Calu3 (cell line): ENCODE data around the gene ATPAF1. TPM values are rescaled to one million over a fixed set of nuclear protein-coding genes. Genes with fewer than 3 reads are reported as not detected.
"Not testable (repeated sequence)": the region's sequence is repeated elsewhere in the genome, so short reads cannot be mapped to it uniquely, and the experiment has no call there.

Source experiments
- BruUV-seq: library from RNA; stranded (reverse); fragments of 400-500 nt; replicated peaks from 2 replicates; lab custom pipeline; 2021; lab: Mats Ljungman, UMichigan
- CTCF ChIA-PET: fragments of 300-600 bp; sonication (Branson Sonifier 250); formaldehyde crosslinking; loops from one replicate; lab custom pipeline; 2022; ENCODE audit warnings: antibody characterized with exemption; lab: Charles Lee
- DNase-seq: peaks from one replicate; pipeline ENCODE4 v3.0.0; 2022
- H3K27ac Mint-ChIP-seq: one replicate; pipeline ENCODE4 v1.8.0; 2022; ENCODE audit warnings: mixed read lengths; ENCODE audit not compliant: unreplicated experiment
- H3K27me3 Mint-ChIP-seq: one replicate; pipeline ENCODE4 v1.8.0; 2022; ENCODE audit warnings: mixed read lengths; ENCODE audit not compliant: unreplicated experiment
- H3K36me3 Mint-ChIP-seq: one replicate; pipeline ENCODE4 v1.8.0; 2022; ENCODE audit warnings: mild to moderate bottlenecking, moderate library complexity, mixed read lengths; ENCODE audit not compliant: insufficient read depth, unreplicated experiment
- H3K4me1 Mint-ChIP-seq: one replicate; pipeline ENCODE4 v1.8.0; 2022; ENCODE audit warnings: mild to moderate bottlenecking, low read depth, mixed read lengths; ENCODE audit not compliant: unreplicated experiment
- H3K4me3 Mint-ChIP-seq: one replicate; pipeline ENCODE4 v1.8.0; 2022; ENCODE audit warnings: mild to moderate bottlenecking, low read depth, moderate library complexity, mixed read lengths; ENCODE audit not compliant: unreplicated experiment
- H3K9me3 Mint-ChIP-seq: one replicate; pipeline ENCODE4 v1.8.0; 2022; ENCODE audit warnings: low read depth, mixed read lengths; ENCODE audit not compliant: unreplicated experiment
- intact Hi-C: fragments of 100-400 bp; cut with micrococcal nuclease; formaldehyde crosslinking; loops from one replicate; pipeline ENCODE4 v1.10.0; 2022; ENCODE audit not compliant: unreplicated experiment
- total RNA-seq: library from RNA; stranded (reverse); gene quantifications from 2 replicates; pipeline ENCODE4 v1.2.3, GENCODE V29; 2022
- TF ChIP-seq, protein P1 (sequence below): fragments of 200-600 bp; IDR thresholded peaks from one replicate; pipeline ENCODE4 v1.8.0; 2022; ENCODE audit warnings: antibody characterized with exemption; ENCODE audit not compliant: unreplicated experiment

Gene ATPAF1
- total RNA-seq, 1 experiment from 2014 or later = 34.5 TPM

DNA sequence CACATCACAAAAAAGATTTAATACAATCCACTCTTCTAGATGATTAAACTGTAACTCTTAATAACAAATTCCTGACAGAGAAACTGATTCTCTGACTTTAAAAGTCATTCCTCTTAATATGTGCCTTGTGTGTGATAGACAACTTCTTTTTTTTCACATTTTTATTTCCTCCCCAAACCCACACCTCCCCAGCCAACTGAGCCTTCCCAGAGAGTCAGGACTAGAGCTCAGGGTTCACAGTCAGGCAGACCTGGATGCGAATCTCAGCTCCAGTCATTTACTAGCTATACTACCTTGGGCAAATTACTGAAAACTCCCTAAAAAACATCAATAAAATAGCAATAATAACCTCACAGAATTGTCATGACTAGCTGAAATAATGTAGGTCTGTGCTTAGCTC lies 14.2 kb downstream of the ATPAF1 start:
- Mint-ChIP-seq H3K4me1 (no peaks in the 10 kb centered on the region), H3K9me3 (peaks cover 7% of the 10 kb centered on the region), H3K27ac (no peak overlapping the region), H3K27me3 (no peaks in the 10 kb centered on the region), H3K4me3 (no peak overlapping the region), H3K36me3 (no peaks in the 10 kb centered on the region)
- no peak for DNase-seq
- BruUV-seq = no TSS peak
- intact Hi-C loops = no loop called here
- CTCF ChIA-PET = no interaction called here
- TF ChIP-seq, protein P1, sequence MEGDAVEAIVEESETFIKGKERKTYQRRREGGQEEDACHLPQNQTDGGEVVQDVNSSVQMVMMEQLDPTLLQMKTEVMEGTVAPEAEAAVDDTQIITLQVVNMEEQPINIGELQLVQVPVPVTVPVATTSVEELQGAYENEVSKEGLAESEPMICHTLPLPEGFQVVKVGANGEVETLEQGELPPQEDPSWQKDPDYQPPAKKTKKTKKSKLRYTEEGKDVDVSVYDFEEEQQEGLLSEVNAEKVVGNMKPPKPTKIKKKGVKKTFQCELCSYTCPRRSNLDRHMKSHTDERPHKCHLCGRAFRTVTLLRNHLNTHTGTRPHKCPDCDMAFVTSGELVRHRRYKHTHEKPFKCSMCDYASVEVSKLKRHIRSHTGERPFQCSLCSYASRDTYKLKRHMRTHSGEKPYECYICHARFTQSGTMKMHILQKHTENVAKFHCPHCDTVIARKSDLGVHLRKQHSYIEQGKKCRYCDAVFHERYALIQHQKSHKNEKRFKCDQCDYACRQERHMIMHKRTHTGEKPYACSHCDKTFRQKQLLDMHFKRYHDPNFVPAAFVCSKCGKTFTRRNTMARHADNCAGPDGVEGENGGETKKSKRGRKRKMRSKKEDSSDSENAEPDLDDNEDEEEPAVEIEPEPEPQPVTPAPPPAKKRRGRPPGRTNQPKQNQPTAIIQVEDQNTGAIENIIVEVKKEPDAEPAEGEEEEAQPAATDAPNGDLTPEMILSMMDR = no peak

DNA sequence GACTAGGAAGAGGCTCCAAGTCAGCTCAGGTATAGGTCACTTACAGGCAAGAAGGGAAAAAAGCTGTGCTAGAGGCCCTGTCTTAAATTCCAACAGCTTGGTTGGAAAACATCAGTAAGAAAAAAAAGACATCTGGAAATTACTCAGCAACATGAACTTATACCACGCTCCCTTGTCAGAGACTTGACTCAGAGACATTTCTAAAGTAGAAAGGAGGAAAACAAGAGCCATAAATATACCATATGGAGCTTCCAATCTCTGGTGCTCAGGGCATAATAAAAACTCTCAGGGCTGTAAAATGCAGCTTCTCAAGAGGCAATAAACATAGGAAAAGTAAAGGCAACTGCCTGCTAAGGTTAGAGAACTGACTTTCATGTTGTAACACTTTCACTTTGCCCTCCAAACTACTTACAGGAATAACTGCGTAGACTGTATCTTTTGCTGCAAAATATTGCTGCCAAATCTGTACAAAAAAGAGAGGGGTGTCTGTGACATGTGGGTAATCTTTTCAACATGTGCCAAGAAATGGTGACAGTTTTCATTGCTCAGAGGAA lies 14.7 kb downstream of the ATPAF1 start:
- no TSS peak for BruUV-seq
- CTCF ChIA-PET = no interaction called here
- no peaks in the 10 kb centered on the region for H3K27me3 Mint-ChIP-seq
- H3K27ac Mint-ChIP-seq = no peak overlapping the region
- DNase-seq = no peak
- H3K36me3 Mint-ChIP-seq = no peaks in the 10 kb centered on the region
- TF ChIP-seq, protein P1 = no peak
- H3K4me1 Mint-ChIP-seq = no peaks in the 10 kb centered on the region
- intact Hi-C loops = no loop called here
- peaks cover 7% of the 10 kb centered on the region for H3K9me3 Mint-ChIP-seq
- no peak overlapping the region for H3K4me3 Mint-ChIP-seq

DNA sequence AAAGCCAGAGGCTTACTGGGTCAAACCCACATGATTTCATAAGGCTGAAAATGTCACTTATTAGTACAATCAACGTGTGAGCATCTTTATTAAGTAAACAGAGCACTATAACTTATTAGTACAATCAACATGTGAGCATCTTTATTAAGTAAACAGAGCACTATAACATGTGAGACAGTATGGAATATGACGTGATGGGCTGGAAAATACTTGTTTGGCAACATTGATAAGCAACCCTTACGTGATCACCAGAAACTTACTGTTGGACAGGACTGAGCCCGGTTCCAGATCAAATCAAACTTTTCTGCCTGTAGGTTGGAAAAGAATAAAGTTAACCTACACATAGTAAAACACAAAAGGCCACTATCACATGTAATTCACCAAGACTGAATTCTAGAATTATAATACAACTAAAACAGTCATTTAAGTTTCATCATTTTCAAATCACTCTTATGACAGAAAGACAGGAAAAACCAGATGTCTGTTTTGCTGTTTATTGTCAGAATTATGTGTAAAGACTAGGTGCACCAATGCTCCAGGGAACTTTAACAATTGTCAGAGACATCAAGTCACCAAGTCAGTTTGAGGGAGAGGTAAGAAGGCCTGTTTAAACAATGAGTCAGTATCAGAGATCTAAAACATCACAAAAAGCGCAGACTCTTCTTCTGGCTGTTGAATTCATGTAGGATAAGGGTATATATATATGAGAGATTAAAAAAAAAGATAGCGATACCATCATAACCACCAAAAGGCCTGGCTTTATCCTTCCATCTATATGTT lies 15.7 kb downstream of the ATPAF1 start:
- H3K36me3 Mint-ChIP-seq = no peaks in the 10 kb centered on the region
- CTCF ChIA-PET = interaction anchor here (0.5 kb wide), 1 partner anchor 36 kb away, joined by 5 read pairs; the partner anchor contains the start of gene MOB3C
- no TSS peak for BruUV-seq

DNA sequence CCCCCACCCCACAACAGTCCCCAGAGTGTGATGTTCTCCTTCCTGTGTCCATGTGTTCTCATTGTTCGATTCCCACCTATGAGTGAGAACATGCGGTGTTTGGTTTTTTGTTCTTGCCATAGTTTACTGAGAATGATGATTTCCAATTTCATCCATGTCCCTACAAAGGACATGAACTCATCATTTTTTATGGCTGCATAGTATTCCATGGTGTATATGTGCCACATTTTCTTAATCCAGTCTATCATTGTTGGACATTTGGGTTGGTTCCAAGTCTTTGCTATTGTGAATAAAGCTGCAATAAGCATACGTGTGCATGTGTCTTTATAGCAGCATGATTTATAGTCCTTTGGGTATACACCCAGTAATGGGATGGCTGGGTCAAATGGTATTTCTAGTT lies 17.0 kb downstream of the ATPAF1 start:
- CTCF ChIA-PET, BruUV-seq, H3K4me3 Mint-ChIP-seq, H3K9me3 Mint-ChIP-seq, H3K4me1 Mint-ChIP-seq, H3K27me3 Mint-ChIP-seq, intact Hi-C loops, DNase-seq, H3K27ac Mint-ChIP-seq, H3K36me3 Mint-ChIP-seq: not testable (repeated sequence)

More for the DNA sequence above, 15.7 kb downstream of the ATPAF1 start:
- no peaks in the 10 kb centered on the region for H3K4me1 Mint-ChIP-seq
- no peak overlapping the region for H3K27ac Mint-ChIP-seq
- intact Hi-C loops = no loop called here
- H3K27me3 Mint-ChIP-seq = no peaks in the 10 kb centered on the region
- TF ChIP-seq, protein P1 = no peak
- no peak for DNase-seq
- no peak overlapping the region for H3K4me3 Mint-ChIP-seq
- H3K9me3 Mint-ChIP-seq = peaks cover 7% of the 10 kb centered on the region

DNA sequence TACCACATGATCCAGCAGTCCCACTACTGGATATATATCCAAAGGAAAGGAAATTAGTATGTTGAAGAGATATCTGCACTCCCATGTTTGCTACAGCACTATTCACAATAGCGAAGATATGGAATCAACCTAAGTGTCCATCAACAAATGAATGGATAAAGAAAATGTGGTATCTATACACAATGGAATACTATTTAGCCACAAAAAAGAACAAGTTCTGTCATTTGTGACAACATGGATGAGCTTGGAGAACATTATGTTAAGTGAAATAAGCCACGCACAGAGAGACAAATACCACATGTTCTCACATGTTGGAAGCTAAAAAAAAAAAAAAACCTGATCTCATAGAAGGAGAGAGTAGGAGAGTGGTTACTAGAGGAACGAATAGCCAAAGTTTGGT lies 17.7 kb downstream of the ATPAF1 start:
- BruUV-seq = no TSS peak
- TF ChIP-seq, protein P1 = no peak
- Mint-ChIP-seq H3K27ac (no peak overlapping the region), H3K27me3 (no peaks in the 10 kb centered on the region), H3K36me3 (no peaks in the 10 kb centered on the region), H3K9me3 (peaks cover 7% of the 10 kb centered on the region), H3K4me1 (no peaks in the 10 kb centered on the region), H3K4me3 (no peak overlapping the region)
- no peak for DNase-seq
- CTCF ChIA-PET = no interaction called here
- intact Hi-C loops = no loop called here
